OCI-LY1 (cell line): ENCODE data around the gene DDX27.

Experiments
- H2AFZ ChIP-seq: fragments of 200-600 bp; sonication (generic), shearing (Covaris generic); 2 replicates; pipeline ENCODE4 v1.6.0; 2014; ENCODE audit warnings: antibody characterized with exemption, mild to moderate bottlenecking, low read length
- H3F3A ChIP-seq: fragments of 200-600 bp; sonication (generic), shearing (Covaris generic); 2 replicates; pipeline ENCODE4 v1.6.0; 2014; ENCODE audit warnings: mild to moderate bottlenecking, antibody characterized with exemption, low read length, moderate library complexity; ENCODE audit not compliant: insufficient read depth
- H3K27ac ChIP-seq: fragments of 200-600 bp; sonication (generic); 2 replicates; pipeline ENCODE4 v1.5.1; 2014; ENCODE audit warnings: low read length, mixed run types, mild to moderate bottlenecking, low read depth; ENCODE audit not compliant: poor library complexity, severe bottlenecking
- H3K27me3 ChIP-seq: fragments of 200-600 bp; sonication (generic); 2 replicates; pipeline ENCODE4 v1.6.0; 2014; ENCODE audit warnings: antibody characterized with exemption, mild to moderate bottlenecking, low read length, moderate library complexity; ENCODE audit not compliant: insufficient read depth
- H3K36me3 ChIP-seq: fragments of 200-600 bp; sonication (generic); 2 replicates; pipeline ENCODE4 v1.6.1; 2014; ENCODE audit warnings: mild to moderate bottlenecking, antibody characterized with exemption, low read length, moderate library complexity, mixed read lengths; ENCODE audit not compliant: insufficient read depth
- H3K4me1 ChIP-seq: fragments of 200-600 bp; sonication (generic); 2 replicates; pipeline ENCODE4 v1.5.1; 2014; ENCODE audit warnings: mild to moderate bottlenecking, low read length, moderate library complexity; ENCODE audit not compliant: insufficient read depth, severe bottlenecking
- H3K4me2 ChIP-seq: fragments of 200-600 bp; sonication (generic), shearing (Covaris generic); 2 replicates; pipeline ENCODE4 v1.6.1; 2014; ENCODE audit warnings: low read length
- H3K4me3 ChIP-seq: fragments of 200-600 bp; sonication (generic); 2 replicates; pipeline ENCODE4 v1.5.1; 2014; ENCODE audit warnings: low read length, low read depth, mild to moderate bottlenecking, mixed read lengths; ENCODE audit not compliant: poor library complexity, severe bottlenecking
- H3K79me2 ChIP-seq: fragments of 200-600 bp; shearing (Covaris generic); 2 replicates; pipeline ENCODE4 v1.6.1; 2016; ENCODE audit warnings: mixed run types, low read length, mixed read lengths; ENCODE audit not compliant: insufficient read depth
- H3K9ac ChIP-seq: fragments of 200-600 bp; sonication (generic), shearing (Covaris generic); 2 replicates; pipeline ENCODE4 v1.6.1; 2014; ENCODE audit warnings: mild to moderate bottlenecking, low read length, mixed read lengths
- H3K9me2 ChIP-seq: fragments of 200-600 bp; sonication (generic), shearing (Covaris generic); 2 replicates; pipeline ENCODE4 v1.6.1; 2014; ENCODE audit warnings: low read depth, mild to moderate bottlenecking, low read length, mixed read lengths
- H3K9me3 ChIP-seq: fragments of 200-600 bp; shearing (Covaris generic); 2 replicates; pipeline ENCODE4 v1.6.1; 2014; ENCODE audit warnings: low read length, mixed read lengths
- H4K20me1 ChIP-seq: fragments of 200-600 bp; sonication (generic), shearing (Covaris generic); 2 replicates; pipeline ENCODE4 v1.6.0; 2016; ENCODE audit warnings: mild to moderate bottlenecking, low read length; ENCODE audit not compliant: insufficient read depth
- EZH2 ChIP-seq: fragments of 200-600 bp; sonication (generic), shearing (Covaris generic); IDR thresholded peaks from 2 replicates; pipeline ENCODE4 v1.8.0; 2017; ENCODE audit warnings: borderline replicate concordance, mixed run types, mild to moderate bottlenecking, antibody characterized with exemption, low read length, moderate library complexity, mixed read lengths
- TF ChIP-seq, protein P1 (sequence below): fragments of 200-600 bp; sonication (generic), shearing (Covaris generic); IDR thresholded peaks from 2 replicates; pipeline ENCODE4 v1.5.1; 2017; ENCODE audit warnings: mild to moderate bottlenecking, antibody characterized with exemption, low read length, moderate library complexity, mixed read lengths

Gene DDX27

DNA sequence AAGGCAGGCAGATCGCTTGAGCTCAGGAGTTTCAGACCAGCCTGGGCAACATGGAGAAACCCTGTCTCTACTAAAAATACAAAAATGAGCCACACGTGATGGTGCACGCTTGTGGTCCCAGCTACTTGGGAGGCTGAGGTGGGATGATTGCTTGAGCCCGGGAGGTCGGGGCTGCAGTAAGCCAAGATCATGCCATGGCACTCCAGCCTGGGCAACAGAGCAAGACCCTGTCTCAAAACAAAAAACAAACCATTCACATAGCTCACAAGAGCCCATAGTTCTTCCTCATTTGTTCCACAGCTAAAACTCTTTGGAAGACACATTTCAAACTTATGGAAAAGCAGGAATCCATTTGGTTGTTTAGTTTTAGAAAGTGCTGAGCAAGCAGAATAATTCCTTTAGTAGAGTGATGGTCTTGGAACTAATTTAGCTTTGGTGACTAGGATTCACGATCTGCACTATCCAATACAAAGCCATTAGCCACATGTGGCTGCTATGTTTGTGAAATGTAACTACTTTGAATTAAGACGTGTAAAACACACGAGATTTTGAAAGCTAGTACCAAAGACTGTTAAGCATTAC is 54.6 kb downstream of the DDX27 start:
- no peak overlapping the region for H2AFZ ChIP-seq
- no peak for TF ChIP-seq EZH2
- TF ChIP-seq, protein P1, sequence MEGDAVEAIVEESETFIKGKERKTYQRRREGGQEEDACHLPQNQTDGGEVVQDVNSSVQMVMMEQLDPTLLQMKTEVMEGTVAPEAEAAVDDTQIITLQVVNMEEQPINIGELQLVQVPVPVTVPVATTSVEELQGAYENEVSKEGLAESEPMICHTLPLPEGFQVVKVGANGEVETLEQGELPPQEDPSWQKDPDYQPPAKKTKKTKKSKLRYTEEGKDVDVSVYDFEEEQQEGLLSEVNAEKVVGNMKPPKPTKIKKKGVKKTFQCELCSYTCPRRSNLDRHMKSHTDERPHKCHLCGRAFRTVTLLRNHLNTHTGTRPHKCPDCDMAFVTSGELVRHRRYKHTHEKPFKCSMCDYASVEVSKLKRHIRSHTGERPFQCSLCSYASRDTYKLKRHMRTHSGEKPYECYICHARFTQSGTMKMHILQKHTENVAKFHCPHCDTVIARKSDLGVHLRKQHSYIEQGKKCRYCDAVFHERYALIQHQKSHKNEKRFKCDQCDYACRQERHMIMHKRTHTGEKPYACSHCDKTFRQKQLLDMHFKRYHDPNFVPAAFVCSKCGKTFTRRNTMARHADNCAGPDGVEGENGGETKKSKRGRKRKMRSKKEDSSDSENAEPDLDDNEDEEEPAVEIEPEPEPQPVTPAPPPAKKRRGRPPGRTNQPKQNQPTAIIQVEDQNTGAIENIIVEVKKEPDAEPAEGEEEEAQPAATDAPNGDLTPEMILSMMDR: no peak
- no peaks in the 10 kb centered on the region for H3F3A ChIP-seq
- peaks cover 17% of the 10 kb centered on the region for H3K79me2 ChIP-seq
- H3K9me2 ChIP-seq: no peaks in the 10 kb centered on the region
- peaks cover 61% of the 10 kb centered on the region for H3K36me3 ChIP-seq
- no peak overlapping the region for H3K27ac ChIP-seq
- H3K9me3 ChIP-seq: no peaks in the 10 kb centered on the region
- H3K27me3 ChIP-seq: no peaks in the 10 kb centered on the region
- no peak overlapping the region for H3K4me3 ChIP-seq
- H4K20me1 ChIP-seq: no peaks in the 10 kb centered on the region
- peaks cover 15% of the 10 kb centered on the region for H3K4me1 ChIP-seq
- H3K4me2 ChIP-seq: no peak overlapping the region
- H3K9ac ChIP-seq: no peak overlapping the region

DNA sequence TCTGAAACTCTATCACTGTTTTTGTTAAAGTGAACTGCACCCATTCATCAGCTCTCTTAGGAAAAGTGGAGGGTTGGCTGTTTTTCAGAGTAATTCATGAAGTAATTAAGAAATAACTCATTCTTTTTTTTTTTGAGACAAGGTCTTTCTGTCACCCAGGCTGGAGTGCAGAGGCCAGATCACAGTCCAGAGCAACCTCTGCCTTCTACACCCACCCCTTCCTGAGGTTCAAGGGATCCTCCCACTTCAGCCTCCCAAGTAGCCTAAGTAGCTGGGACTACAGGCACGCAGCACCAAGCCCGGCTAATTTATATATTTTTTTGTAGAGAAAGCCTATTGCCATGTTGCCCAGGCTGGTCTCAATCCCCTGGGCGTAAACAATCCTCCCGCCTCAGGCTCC is 56.0 kb downstream of the DDX27 start:
- H3F3A ChIP-seq: no peaks in the 10 kb centered on the region
- H3K9me3 ChIP-seq: peaks cover 4% of the 10 kb centered on the region
- peaks cover 26% of the 10 kb centered on the region for H3K4me1 ChIP-seq
- no peak overlapping the region for H3K4me3 ChIP-seq
- H3K27ac ChIP-seq: no peak overlapping the region
- no peaks in the 10 kb centered on the region for H4K20me1 ChIP-seq
- TF ChIP-seq, protein P1: no peak
- no peak for TF ChIP-seq EZH2
- no peak overlapping the region for H3K9ac ChIP-seq
- peaks cover 61% of the 10 kb centered on the region for H3K36me3 ChIP-seq
- H2AFZ ChIP-seq: no peak overlapping the region
- peaks cover 25% of the 10 kb centered on the region for H3K79me2 ChIP-seq
- no peaks in the 10 kb centered on the region for H3K9me2 ChIP-seq
- H3K4me2 ChIP-seq: no peak overlapping the region
- no peaks in the 10 kb centered on the region for H3K27me3 ChIP-seq

DNA sequence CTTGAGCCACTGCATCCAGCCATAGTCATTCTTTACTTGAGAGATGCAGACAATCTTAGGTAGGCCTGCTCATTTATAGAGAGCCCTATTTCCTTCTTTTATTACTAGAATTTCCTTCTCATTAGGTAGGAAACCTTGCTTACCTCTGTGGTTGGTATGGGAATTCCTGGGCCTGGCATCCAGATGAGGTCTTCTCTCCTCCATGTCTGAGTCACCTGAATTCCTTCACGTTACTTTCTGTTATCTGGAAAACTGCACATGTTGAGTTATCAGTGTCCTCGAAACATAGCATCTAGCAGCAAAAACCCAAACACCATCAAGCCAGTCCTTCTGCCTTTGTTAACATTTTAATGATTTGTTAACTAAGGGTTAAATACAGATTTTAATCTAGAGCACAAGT is 56.4 kb downstream of the DDX27 start:
- H3K4me3 ChIP-seq: no peak overlapping the region
- H3K36me3 ChIP-seq: peaks cover 61% of the 10 kb centered on the region
- no peak overlapping the region for H3K9ac ChIP-seq
- no peak overlapping the region for H3K4me2 ChIP-seq
- H3K4me1 ChIP-seq: peaks cover 30% of the 10 kb centered on the region
- no peaks in the 10 kb centered on the region for H3K27me3 ChIP-seq
- H3F3A ChIP-seq: no peaks in the 10 kb centered on the region
- no peak overlapping the region for H2AFZ ChIP-seq
- peaks cover 7% of the 10 kb centered on the region for H3K9me3 ChIP-seq
- no peak for TF ChIP-seq EZH2
- TF ChIP-seq, protein P1: no peak
- H3K9me2 ChIP-seq: no peaks in the 10 kb centered on the region
- peak overlapping the region; percentile 66 for H3K27ac ChIP-seq
- no peaks in the 10 kb centered on the region for H4K20me1 ChIP-seq
- H3K79me2 ChIP-seq: peaks cover 29% of the 10 kb centered on the region
